Pancreas (tissue), 10 donors: ENCODE data around the gene ANKS1B. TPM values are rescaled to one million over a fixed set of nuclear protein-coding genes. Genes with fewer than 3 reads are reported as not detected.

Source experiments
- ATAC-seq, 4 donors: fragments of 200-7000 bp; cut with Tn5 transposase; one replicate each; pipeline versions ENCODE4 v1.8.0 to v1.9.1; 2020; ENCODE audit warnings: mild to moderate bottlenecking in 4 of 4, moderate library complexity in 4 of 4
- DNase-seq, 6 donors: peaks; one replicate each; pipeline ENCODE4 v3.0.0-alpha.2; 2020
- FAIRE-seq: peaks from 2 replicates; lab custom pipeline; 2012; peaks lifted over from hg19 to GRCh38; lab: Jason Lieb, UNC
- H3K27ac ChIP-seq, 4 donors: fragments of 200-600 bp; sonication (generic); 1 replicate in 3 of 4; 2 replicates in 1 of 4; pipeline versions ENCODE4 v1.5.0 to v1.8.0; 2020
- H3K27me3 ChIP-seq, 4 donors: fragments of 200-600 bp; one replicate each; pipeline ENCODE4 v1.8.0; 2021
- H3K36me3 ChIP-seq, 3 donors: fragments of 200-600 bp; sonication (generic) in 1 of 3; one replicate each; pipeline versions ENCODE4 v1.5.0 to v1.8.0; 2020 to 2021
- H3K4me1 ChIP-seq, 3 donors: fragments of 200-600 bp; one replicate each; pipeline ENCODE4 v1.8.0; 2021
- H3K4me3 ChIP-seq, 4 donors: fragments of 200-600 bp; sonication (generic) in 2 of 4; one replicate each; pipeline versions ENCODE4 v1.5.0 to v1.8.0; 2020 to 2021
- H3K9me3 ChIP-seq, 4 donors: fragments of 200-600 bp; one replicate each; pipeline ENCODE4 v1.8.0; 2021
- CTCF ChIP-seq, 4 donors: fragments of 200-600 bp; sonication (generic) in 3 of 4; IDR thresholded peaks; one replicate each; pipeline versions ENCODE4 v1.5.0 to v1.8.0; 2021; ENCODE audit warnings: antibody characterized with exemption in 4 of 4
- WGBS, 2 donors: extraction: QIAGEN DNeasy Blood & Tissue Kit; methylation state at CpG; one replicate each; pipeline ENCODE4 v1.1.7; 2013; 5-methylcytosine and 5-hydroxymethylcytosine counted together
- intact Hi-C, 3 donors: fragments of 100-400 bp; cut with DNase I; formaldehyde crosslinking; loops; one replicate each; pipeline versions ENCODE4 v1.11.1 to v1.14.2; 2022
- polyA plus RNA-seq, 2 donors: library from polyadenylated mRNA; stranded (reverse); fragments of 200-250 nt; gene quantifications; one replicate each; pipeline ENCODE4 v1.2.3, GENCODE V29; 2013
- total RNA-seq, 6 donors: library from RNA; stranded (reverse); fragmentation: NEBNext Ultra II Directional in 4 of 6; extraction: Animal tissue kit (Norgen Biotek cat#: 25700) in 4 of 6; gene quantifications; one replicate each; pipeline versions ENCODE4 v1.2.1 to v1.2.4, GENCODE V29; 2021 to 2023
- donor health status: healthy with polysubstance abuse.
- donor health status: DM: no; HTN: no; CAD: no; lungs with moderate emphysema.
- donor health status: DM: no; HTN: no; CAD: no.
- donor health status: control.
- donor health status: control.
- donor health status: Bipolar disorder and iron deficiency.
- donor health status: DM: yes; HTN: yes; CAD: no.
- donor health status: DM: no; HTN: no; CAD: no.
- donor health status: DM: no; HTN: no; CAD: no.
- donor health status: DM: yes; HTN: yes; CAD: no.

The ANKS1B gene
- total and polyA plus RNA-seq, 8 donors = 0.49 to 3.2 (median 1.9) TPM

- FAIRE-seq = no peak
- intact Hi-C loops = no loop called here
- no peak for DNase-seq
- H3K9me3 ChIP-seq = no peaks in the 10 kb centered on the region
- H3K4me3 ChIP-seq = no peak overlapping the region
- no peak for ATAC-seq
- H3K27me3 ChIP-seq = no peaks in the 10 kb centered on the region
- no peaks in the 10 kb centered on the region for H3K4me1 ChIP-seq
- no peak for TF ChIP-seq CTCF (IDR thresholded peaks at IDR 0.05)
- no peaks in the 10 kb centered on the region for H3K36me3 ChIP-seq
- WGBS, 2 donors = 91 to 100% methylated on average over 1 of the region's 1 CpG
- no peak overlapping the region for H3K27ac ChIP-seq
Observed at GRCh38 chr12:99067171-99067785, 917.5 kb downstream of the ANKS1B start.

- Histone ChIP-seq H3K9me3 (no peaks in the 10 kb centered on the region), H3K4me3 (no peak overlapping the region), H3K4me1 (no peaks in the 10 kb centered on the region), H3K27ac (no peak overlapping the region), H3K27me3 (no peaks in the 10 kb centered on the region), H3K36me3 (no peaks in the 10 kb centered on the region)
- intact Hi-C loops = no loop called here
- ATAC-seq = no peak
- no peak for TF ChIP-seq CTCF (IDR thresholded peaks at IDR 0.05)
- DNase-seq = no peak
- FAIRE-seq = no peak
- WGBS, 2 donors = 64 to 77% methylated on average over 3 of the region's 3 CpGs
Observed at GRCh38 chr12:99066726-99067125, 918.0 kb downstream of the ANKS1B start.

GRCh38 chr12:99063182-99063581 is 921.6 kb downstream of the ANKS1B start:
- no peaks in the 10 kb centered on the region for H3K27me3 ChIP-seq
- TF ChIP-seq CTCF (IDR thresholded peaks at IDR 0.05) = no peak
- no peak for FAIRE-seq
- H3K4me3 ChIP-seq = no peak overlapping the region
- H3K36me3 ChIP-seq = no peaks in the 10 kb centered on the region
- H3K27ac ChIP-seq = no peak overlapping the region
- DNase-seq = no peak
- 47 to 52% methylated on average over 4 of the region's 4 CpGs for WGBS, 2 donors
- no peak for ATAC-seq
- intact Hi-C loops = no loop called here
- H3K4me1 ChIP-seq = no peaks in the 10 kb centered on the region
- H3K9me3 ChIP-seq = no peaks in the 10 kb centered on the region

- H3K36me3 ChIP-seq = no peaks in the 10 kb centered on the region
- intact Hi-C loops = no loop called here
- H3K9me3 ChIP-seq = no peaks in the 10 kb centered on the region
- no peak overlapping the region for H3K27ac ChIP-seq
- ATAC-seq (peak in 2 of 4 donors; percentile 38 to 48), DNase-seq (peak in 2 of 6 donors; percentile 2 to 9), FAIRE-seq (no peak)
- H3K4me3 ChIP-seq = no peak overlapping the region
- H3K4me1 ChIP-seq = no peaks in the 10 kb centered on the region
- no peak for TF ChIP-seq CTCF (IDR thresholded peaks at IDR 0.05)
- 46 to 54% methylated on average over 9 of the region's 9 CpGs for WGBS, 2 donors
- H3K27me3 ChIP-seq = no peaks in the 10 kb centered on the region
Observed at GRCh38 chr12:99059824-99060511, 924.8 kb downstream of the ANKS1B start.

- TF ChIP-seq CTCF (IDR thresholded peaks at IDR 0.05) = no peak
- H3K27ac ChIP-seq = no peak overlapping the region
- no peak overlapping the region for H3K4me3 ChIP-seq
- DNase-seq = no peak
- no peaks in the 10 kb centered on the region for H3K27me3 ChIP-seq
- no peaks in the 10 kb centered on the region for H3K4me1 ChIP-seq
- H3K36me3 ChIP-seq = no peaks in the 10 kb centered on the region
- intact Hi-C loops = no loop called here
- 65 to 77% methylated on average over 5 of the region's 5 CpGs for WGBS, 2 donors
- H3K9me3 ChIP-seq = no peaks in the 10 kb centered on the region
- no peak for FAIRE-seq
- no peak for ATAC-seq
Observed at GRCh38 chr12:99057670-99058069, 927.1 kb downstream of the ANKS1B start.
